Measurements from ENCODE around the gene ADGRD1. TPM values are rescaled to one million over a fixed set of nuclear protein-coding genes. Genes with fewer than 3 reads are reported as not detected.

The ADGRD1 gene
- polyA plus RNA-seq, 1 donor = 13.7 TPM

DNA sequence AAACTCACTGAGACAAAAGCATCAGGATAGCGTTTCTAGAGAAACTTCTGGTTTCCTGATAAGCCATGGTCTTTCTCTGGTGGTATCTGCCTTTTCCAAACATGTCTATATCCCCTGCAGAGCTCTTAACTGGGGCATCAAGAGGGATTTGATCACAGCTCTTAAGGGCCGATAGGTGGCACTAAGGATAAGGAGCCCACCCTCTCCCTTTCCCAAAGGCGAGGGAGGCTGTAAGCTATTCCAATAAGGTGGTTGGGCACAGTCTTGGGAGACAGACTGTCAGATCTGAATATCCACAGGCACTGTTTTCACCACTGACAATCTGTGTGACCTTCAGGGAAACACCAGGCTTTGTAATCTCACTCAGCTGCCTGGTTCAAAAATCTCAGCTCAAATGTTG, 206.0 kb downstream of the ADGRD1 start:
- DNase-seq = no peak

DNA sequence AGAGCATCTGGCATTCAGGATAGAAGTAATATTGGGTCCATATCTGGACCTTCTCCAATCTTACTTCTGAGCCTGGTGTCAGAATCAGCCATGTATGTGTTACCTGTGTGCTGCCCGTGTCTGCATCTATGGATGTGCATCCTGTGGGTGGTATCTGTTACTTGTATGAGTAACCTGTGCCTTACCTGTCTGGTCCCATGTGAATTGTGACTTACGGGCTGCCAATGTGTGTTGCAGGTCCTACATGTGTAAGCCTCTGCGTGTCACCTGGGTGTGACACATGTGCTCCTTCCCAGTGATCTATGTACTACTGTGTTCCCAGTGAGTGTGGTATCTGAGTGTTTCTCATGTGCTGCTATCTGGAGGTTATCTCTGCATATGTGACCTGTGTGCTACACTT, 208.4 kb downstream of the ADGRD1 start:
- no peak for DNase-seq

DNA sequence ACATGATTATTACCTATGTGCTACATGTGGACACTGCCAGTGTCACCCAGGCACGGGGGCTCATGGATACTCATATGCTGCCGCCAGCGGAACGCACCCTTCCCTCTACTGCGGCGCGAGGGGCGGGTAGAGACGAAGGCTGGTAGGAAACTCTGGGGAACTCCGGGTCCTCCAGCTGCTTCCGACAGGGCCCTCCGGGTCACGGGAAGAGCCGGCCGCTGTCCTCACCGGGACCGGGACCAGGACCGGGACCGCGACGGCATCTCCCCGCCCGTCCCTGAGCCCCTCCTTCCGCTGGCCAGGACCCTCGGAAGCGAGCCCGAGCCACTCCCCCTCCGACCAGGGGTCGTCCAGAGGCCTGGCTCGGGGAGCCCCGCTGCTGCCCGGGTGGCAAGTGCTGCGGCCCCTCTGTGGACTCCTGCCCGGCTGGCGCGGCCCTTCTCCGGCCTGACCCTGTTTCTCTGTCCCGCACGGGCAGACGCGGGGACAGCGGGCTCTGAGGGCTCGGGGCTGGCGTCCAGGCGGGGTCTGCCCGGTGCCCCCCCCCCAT, 209.6 kb downstream of the ADGRD1 start:
- no peak for DNase-seq

DNA sequence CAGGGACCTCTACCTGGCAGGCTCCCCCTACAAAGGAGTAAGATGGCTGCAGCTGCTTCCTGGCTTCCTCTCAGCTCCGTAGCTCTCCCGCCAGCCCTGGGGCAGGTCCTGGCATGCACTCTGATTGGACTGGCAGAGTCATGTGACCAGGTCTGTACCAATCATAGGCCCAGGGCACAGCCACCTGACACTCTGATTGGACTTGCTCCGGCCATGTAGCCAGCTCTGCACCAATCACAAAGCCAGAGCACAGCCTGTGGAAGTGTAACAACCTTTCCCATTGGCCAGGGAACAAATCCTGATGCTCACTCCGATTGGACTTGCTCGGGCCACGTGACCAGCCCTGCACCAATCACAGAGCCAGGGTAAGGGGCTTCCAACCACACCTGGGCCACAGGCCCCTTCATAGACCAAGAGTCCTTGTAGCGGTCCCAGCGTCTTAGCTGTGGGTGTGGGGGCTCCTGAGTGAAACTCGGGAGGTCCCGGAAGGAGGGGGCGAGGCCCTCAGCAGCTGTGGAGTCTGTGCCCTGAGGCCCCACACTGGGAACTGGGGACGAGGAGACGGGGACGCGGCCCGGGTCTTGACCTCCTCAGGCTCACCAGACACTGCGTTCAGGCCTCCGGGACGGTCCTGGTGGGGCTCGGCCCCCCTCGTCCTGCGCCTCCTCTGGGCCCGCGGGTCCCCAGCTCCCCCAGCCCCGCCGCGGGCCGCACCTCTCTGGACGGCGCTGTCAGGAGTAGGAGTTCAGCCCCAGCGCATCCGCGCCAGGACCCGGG, 210.6 kb downstream of the ADGRD1 start:
- DNase-seq = no peak

DNA sequence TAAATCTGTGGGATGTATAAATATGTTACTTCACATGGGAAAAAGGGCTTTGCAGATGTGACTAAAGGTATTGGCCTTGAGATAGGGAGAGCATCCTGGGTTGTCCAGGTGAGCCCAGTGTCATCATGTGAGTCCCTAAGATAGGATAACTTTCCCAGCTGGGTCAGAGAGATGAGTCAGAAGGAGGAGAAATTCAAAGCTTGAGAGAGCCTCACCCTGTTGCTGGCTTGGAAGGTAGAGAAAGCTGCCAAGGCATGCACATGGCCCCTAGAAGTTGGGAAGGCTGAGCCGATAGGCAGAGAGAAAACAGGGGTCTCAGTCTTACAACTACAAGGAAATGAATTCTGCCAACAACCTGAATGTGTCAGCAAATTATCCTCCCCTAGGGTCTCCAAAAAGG, 213.0 kb downstream of the ADGRD1 start:
- DNase-seq = no peak

DNA sequence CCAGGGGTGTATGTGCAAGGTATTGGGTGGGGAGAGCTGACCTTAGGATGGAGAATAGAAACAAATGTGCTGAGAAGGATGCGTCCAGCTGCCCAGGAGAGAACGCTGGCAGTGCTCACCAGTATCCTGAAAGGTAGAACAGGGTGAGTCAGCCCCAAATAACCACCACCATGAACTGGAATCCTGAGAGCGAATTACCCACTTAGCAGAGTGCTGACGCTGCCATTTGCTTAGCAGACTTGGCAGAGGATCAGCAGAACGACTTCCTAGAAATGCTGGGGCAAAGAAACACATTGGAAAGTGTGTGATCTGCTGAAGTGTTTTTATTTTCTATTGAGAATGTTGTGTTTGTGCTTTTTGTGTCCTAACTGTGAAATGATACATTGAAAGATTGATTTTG, 213.6 kb downstream of the ADGRD1 start:
- no peak for DNase-seq

DNA sequence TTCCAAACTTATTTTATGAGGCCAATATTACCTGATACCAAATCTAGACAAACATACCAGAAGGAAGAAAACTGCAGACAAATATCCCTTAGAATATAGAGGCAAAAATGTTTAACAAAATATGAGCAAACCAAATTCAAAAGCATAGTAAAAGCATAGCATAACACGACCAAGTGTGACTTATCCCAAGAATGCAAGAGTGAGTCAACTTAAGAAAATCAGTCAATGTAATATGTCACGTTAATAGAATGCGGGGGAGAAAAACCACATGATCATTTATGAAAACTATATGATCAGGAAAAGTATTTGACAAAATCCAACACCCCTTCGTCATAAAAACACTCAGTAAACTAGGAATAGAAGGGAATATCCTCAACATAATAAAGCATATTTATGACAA, 217.3 kb downstream of the ADGRD1 start:
- DNase-seq = no peak

DNA sequence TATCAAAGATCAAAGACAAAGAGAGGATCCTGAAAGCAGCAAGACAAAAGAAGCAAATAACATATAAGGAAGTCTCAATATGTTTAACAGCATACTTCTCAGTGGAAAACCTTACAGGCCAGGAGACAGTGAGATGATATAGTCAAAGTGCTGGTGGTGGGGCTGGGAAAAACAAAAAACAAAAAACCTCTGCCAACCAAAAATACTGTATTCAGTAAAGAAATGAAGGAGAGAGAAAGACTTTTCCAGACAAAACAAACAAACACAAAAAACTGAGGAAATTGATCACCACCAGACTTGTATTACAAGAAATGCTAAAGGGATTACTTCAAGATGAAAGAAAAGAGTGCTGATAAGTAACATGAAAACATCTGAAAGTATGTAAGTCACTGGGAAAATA, 221.2 kb downstream of the ADGRD1 start:
- no peak for DNase-seq

DNA sequence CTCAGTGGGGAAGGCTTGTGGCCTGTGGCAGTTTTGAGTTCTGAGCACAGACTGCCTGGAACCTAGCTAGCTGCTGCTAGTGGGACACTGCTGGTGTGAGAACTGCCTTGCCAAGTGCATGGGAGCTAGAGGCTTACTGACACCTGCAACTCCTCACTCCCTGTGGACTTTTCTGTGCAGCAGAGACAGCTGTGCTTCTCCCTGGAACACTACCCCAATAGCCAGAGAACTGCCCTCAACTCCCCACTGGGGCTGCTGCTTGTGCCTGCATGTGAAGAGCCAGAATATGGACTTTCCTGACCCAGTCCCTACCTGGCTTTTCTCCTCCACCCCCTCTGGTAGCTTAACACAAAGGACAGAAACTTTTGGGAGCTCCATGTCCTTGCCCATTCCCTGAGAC, 222.6 kb downstream of the ADGRD1 start:
- DNase-seq = no peak

DNA sequence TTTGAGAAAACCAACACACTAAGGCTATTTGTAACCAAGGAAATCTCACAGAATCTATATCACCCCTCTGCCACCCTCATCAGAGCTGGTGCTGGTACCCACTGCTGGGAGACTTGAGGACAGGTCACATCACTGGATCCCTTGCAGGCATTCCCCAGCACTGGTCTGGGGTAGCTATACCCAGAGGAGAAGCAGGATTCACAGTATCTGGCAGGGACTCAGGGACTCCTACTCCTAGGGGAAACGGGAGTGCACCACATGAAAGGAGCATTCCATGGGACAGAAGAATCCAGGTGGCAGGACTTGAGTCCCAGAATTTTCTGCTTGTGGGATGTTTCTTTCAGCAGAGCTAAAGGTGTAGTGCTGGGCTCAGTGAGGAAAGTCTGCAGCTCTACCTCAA, 223.2 kb downstream of the ADGRD1 start:
- no peak for DNase-seq

DNA sequence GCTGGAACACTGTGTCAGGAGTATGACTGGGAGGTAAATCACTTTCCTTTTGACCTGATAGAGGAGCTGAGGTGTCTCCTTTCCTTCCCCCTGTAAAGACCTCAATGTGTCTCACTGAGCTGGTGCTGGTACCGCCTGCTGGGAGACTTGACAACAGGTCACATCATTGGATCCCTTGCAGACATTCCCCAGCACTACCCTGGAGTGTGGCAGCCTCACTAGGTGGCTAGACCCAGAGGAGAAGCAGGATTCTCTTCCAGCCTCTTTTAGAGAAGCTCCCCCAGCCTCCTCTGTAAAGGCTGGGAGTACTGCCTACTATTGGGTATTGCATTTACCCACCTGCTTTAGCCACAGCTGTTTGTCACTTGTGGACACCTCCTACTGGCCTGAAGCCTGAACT, 223.9 kb downstream of the ADGRD1 start:
- DNase-seq = no peak

DNA sequence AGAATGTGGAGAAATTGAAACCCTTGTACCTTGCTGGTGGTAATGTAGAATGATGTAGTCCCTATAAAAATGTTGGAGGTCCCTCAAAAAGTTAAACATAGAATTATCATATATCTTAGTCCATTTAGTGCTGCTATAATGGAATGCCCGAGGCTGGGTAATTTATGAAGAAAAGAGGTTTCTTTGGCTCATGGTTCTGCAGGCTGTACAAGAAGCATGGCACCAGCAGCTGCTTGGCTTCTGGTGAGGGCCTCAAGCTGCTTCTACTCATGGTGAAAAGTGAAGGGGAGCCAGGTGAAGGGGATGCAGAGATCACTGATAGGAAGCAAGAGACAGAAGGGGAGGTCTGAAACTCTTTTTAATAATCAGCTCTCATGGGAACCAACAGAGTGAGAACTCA, 233.9 kb downstream of the ADGRD1 start:
- DNase-seq = no peak

DNA sequence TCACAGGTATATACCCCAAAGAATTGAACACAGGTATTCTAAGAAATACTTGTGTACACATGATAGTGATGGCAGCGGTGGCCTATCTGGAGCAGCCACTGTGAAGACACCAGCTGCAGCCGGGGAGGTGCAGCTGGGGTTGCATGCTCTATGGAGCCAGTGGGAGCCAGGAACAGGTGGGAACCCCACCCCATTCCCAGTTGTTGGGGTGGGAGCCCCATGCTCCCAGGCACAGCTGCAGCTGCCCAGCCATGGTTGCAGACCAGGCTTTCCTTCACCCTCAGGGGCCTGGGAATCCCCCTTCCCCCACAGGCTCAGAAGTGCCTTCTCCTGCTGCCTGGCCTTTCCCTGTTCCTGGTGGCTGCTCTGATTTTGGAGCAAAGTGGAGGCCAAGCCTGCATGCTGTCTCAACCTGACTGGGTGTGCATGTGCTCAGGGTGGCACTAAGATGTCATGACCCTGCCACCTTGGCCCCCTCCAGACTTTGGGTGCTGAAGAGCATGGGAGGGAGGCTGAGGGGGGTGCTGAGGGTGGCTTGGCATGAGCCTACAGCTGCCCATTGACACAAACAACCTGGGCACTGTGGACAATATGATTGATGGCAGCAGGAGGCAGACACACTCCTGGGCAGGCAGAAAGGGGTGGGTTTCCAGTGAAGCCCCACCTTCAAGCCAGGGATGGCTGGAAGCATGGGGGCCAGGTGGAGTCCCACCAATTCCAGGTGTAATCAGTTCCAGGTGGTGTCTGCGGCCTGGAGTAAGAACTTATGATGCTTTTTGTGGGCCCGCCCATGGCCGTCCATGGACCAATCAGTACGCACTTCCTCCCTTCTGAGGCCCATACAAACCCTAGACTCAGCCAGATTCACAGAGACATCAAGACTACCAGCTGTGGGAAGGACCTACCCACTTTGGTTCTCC, 234.7 kb downstream of the ADGRD1 start:
- DNase-seq = no peak

DNA sequence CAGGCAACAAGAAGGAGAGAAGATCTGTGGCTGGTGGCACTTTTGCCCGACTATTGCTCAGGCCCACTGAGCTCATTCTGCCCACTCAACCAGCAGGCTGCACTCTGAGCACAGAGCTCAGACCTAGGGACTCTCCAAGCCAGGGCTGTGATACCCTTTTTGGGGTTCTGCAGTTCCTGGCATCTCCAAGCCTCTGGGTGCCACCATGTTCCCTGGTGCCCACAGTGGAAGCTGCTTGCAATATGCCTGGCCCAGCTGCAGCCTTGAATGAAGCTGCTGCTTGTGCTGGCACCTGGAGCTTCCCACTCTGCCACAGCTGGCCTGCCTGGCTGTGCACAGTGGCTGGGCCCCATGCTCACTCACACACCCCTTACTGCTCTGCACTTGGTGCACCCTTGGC, 236.1 kb downstream of the ADGRD1 start:
- DNase-seq = no peak

DNA sequence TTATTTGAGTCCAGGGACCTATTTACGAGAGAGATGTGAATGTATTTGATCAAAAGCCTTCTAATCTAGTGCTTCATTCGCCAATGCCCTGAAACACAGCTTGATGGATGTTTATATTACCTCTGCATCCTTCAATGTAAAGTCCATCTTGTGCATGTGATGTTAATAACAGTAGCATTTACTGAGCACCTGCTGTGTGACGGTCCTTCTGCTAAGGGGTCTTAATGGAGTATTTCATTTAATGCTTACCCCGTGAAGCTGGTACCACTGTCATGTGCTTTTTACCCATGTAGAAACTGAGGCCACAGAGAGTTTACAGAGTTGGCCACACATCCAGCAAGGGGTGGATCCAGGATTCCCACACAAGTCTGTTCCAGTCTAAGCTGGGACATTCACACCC, 237.3 kb downstream of the ADGRD1 start:
- no peak for DNase-seq

Other genes starting within 250 kb of the ADGRD1 start
- gene RIMBP2, start 237.6 kb upstream of the ADGRD1 start, polyA plus RNA-seq (ENCODE audit: insufficient read length) = 46.5 TPM
- 41.8 TPM for gene STX2, start 114.7 kb upstream of the ADGRD1 start, polyA plus RNA-seq (ENCODE audit: insufficient read length)
- gene RAN, start 81.8 kb upstream of the ADGRD1 start, polyA plus RNA-seq (ENCODE audit: insufficient read length) = 676 TPM